H1 (cell line): ENCODE results near the gene RAD51B. TPM values are rescaled to one million over a fixed set of nuclear protein-coding genes. Genes with fewer than 3 reads are reported as not detected.

ENCODE experiments used
- CTCF ChIA-PET: fragments of 300-600 bp; sonication (Branson Sonifier 250); formaldehyde crosslinking; loops from one replicate; lab custom pipeline; 2021; ENCODE audit not compliant: partially characterized antibody; lab: Charles Lee
- POLR2A ChIA-PET: fragments of 300-600 bp; sonication (Branson Sonifier 250); formaldehyde crosslinking; loops from one replicate; lab custom pipeline; 2021; ENCODE audit warnings: inconsistent platforms; ENCODE audit not compliant: partially characterized antibody; lab: Charles Lee
- DNase-seq, 2 experiments: peaks; one replicate each; pipeline versions ENCODE4 v3.0.0 to v3.0.0-alpha.2; 2010 to 2022; ENCODE audit warnings: low spot score in 2 of 2, low read depth in 1 of 2, mixed read lengths in 1 of 2
- FAIRE-seq: peaks from 2 replicates; lab custom pipeline; 2011; peaks lifted over from hg19 to GRCh38; lab: Jason Lieb, UNC
- H2AFZ ChIP-seq: 2 replicates; pipeline ENCODE4 v1.8.1; 2012; ENCODE audit warnings: low read length, inconsistent platforms
- H2AK5ac ChIP-seq: 2 replicates; pipeline ENCODE4 v1.6.1; 2013; ENCODE audit warnings: low read depth, low read length
- H2BK120ac ChIP-seq: replicated peaks from 2 replicates; pipeline ENCODE3; 2013; ENCODE audit warnings: low read depth, low read length, inconsistent platforms
- H2BK12ac ChIP-seq: 2 replicates; pipeline ENCODE4 v1.6.1; 2013; ENCODE audit warnings: low read depth, low read length
- H2BK15ac ChIP-seq: 2 replicates; pipeline ENCODE4 v1.6.1; 2013; ENCODE audit warnings: low read length
- H2BK20ac ChIP-seq: 2 replicates; pipeline ENCODE4 v1.6.1; 2013; ENCODE audit warnings: low read length
- H2BK5ac ChIP-seq: 2 replicates; pipeline ENCODE4 v1.6.1; 2013; ENCODE audit warnings: low read depth, low read length
- H3K14ac ChIP-seq: 2 replicates; pipeline ENCODE4 v1.6.1; 2013; ENCODE audit warnings: inconsistent platforms; ENCODE audit not compliant: insufficient read length
- H3K18ac ChIP-seq: 2 replicates; pipeline ENCODE4 v1.6.1; 2013; ENCODE audit warnings: low read length; ENCODE audit errors: extremely low read depth
- H3K23ac ChIP-seq: 2 replicates; pipeline ENCODE4 v1.6.1; 2013; ENCODE audit warnings: inconsistent platforms; ENCODE audit not compliant: insufficient read length
- H3K23me2 ChIP-seq: 2 replicates; pipeline ENCODE4 v1.6.1; 2013; ENCODE audit warnings: low read depth, low read length
- H3K27ac ChIP-seq: 2 replicates; pipeline ENCODE4 v1.6.1; 2011; ENCODE audit warnings: low read depth, low read length, inconsistent platforms
- H3K27me3 ChIP-seq, 4 experiments: replicated peaks in 1 of 4; 1 replicate in 1 of 4; 2 replicates in 3 of 4; pipeline versions ENCODE4 v1.6.1 to v1.8.1; 2011 to 2013; ENCODE audit warnings: low read length in 3 of 4, mild to moderate bottlenecking in 3 of 4, inconsistent platforms in 2 of 4, mixed read lengths in 2 of 4, moderate library complexity in 1 of 4; ENCODE audit not compliant: control insufficient read depth in 3 of 4, insufficient read depth in 3 of 4; ENCODE audit errors: extremely low read depth in 1 of 4
- H3K36me3 ChIP-seq, 4 experiments: 2 replicates each; pipeline versions ENCODE4 v1.6.1 to v1.8.1; 2011 to 2013; ENCODE audit warnings: mild to moderate bottlenecking in 4 of 4, low read length in 3 of 4, moderate library complexity in 2 of 4, control low read depth in 1 of 4, inconsistent platforms in 1 of 4; ENCODE audit not compliant: insufficient read depth in 4 of 4, control insufficient read depth in 2 of 4
- H3K4ac ChIP-seq: replicated peaks from 2 replicates; pipeline ENCODE3; 2013; ENCODE audit warnings: low read length, low read depth, mixed read lengths, inconsistent platforms; ENCODE audit not compliant: insufficient read length
- H3K4me1 ChIP-seq, 4 experiments: replicated peaks in 1 of 4; 1 replicate in 1 of 4; 2 replicates in 3 of 4; pipeline versions ENCODE4 v1.6.1 to v1.8.1; 2011 to 2013; ENCODE audit warnings: low read length in 3 of 4, inconsistent platforms in 2 of 4, mixed read lengths in 1 of 4; ENCODE audit not compliant: insufficient read depth in 4 of 4, control insufficient read depth in 3 of 4
- H3K4me2 ChIP-seq, 2 experiments: 2 replicates each; pipeline versions ENCODE4 v1.6.1 to v1.8.1; 2011 to 2013; ENCODE audit warnings: low read depth in 2 of 2, low read length in 2 of 2, control low read depth in 1 of 2, inconsistent platforms in 1 of 2, mild to moderate bottlenecking in 1 of 2; ENCODE audit not compliant: insufficient read depth in 1 of 2
- H3K4me3 ChIP-seq, 4 experiments: fragments of 200-600, 300-600 bp in 1 of 4; sonication (generic), shearing (Covaris generic), sonication (Bioruptor Twin) in 1 of 4; 2 replicates each; pipeline versions ENCODE4 v1.5.1 to v1.8.1; 2011 to 2016; ENCODE audit warnings: low read length in 4 of 4, low read depth in 3 of 4, control low read depth in 2 of 4, inconsistent platforms in 2 of 4, mild to moderate bottlenecking in 2 of 4, mixed read lengths in 1 of 4, moderate library complexity in 1 of 4; ENCODE audit not compliant: insufficient read depth in 2 of 4; ENCODE audit errors: extremely low read depth in 1 of 4
- H3K56ac ChIP-seq: replicated peaks from 2 replicates; pipeline ENCODE3; 2013; ENCODE audit warnings: low read depth, mild to moderate bottlenecking, mixed read lengths, low read length, inconsistent platforms; ENCODE audit not compliant: insufficient read length
- H3K79me1 ChIP-seq: 2 replicates; pipeline ENCODE4 v1.6.1; 2013; ENCODE audit warnings: low read depth, low read length, control low read depth
- H3K79me2 ChIP-seq, 2 experiments: 2 replicates each; pipeline versions ENCODE4 v1.6.1 to v1.8.1; 2012 to 2013; ENCODE audit warnings: low read length in 2 of 2, mild to moderate bottlenecking in 2 of 2, inconsistent platforms in 1 of 2; ENCODE audit not compliant: insufficient read depth in 2 of 2, control insufficient read depth in 1 of 2
- H3K9ac ChIP-seq, 4 experiments: replicated peaks in 1 of 4; 1 replicate in 1 of 4; 2 replicates in 3 of 4; pipeline versions ENCODE4 v1.6.1 to v1.8.1; 2011 to 2013; ENCODE audit warnings: low read depth in 3 of 4, low read length in 3 of 4, control low read depth in 2 of 4, mild to moderate bottlenecking in 2 of 4, moderate library complexity in 2 of 4, inconsistent platforms in 1 of 4; ENCODE audit errors: extremely low read depth in 1 of 4
- H3K9me3 ChIP-seq, 2 experiments: 2 replicates each; pipeline versions ENCODE4 v1.6.1 to v1.8.1; 2012 to 2013; ENCODE audit warnings: mild to moderate bottlenecking in 2 of 2, moderate library complexity in 2 of 2, control low read depth in 1 of 2, inconsistent platforms in 1 of 2, low read depth in 1 of 2, low read length in 1 of 2, mixed read lengths in 1 of 2; ENCODE audit not compliant: insufficient read depth in 2 of 2
- H4K20me1 ChIP-seq, 2 experiments: replicated peaks in 1 of 2; 2 replicates each; pipeline versions ENCODE3 to v1.8.1; 2011 to 2013; ENCODE audit warnings: inconsistent platforms in 2 of 2, low read length in 2 of 2, mild to moderate bottlenecking in 1 of 2; ENCODE audit not compliant: insufficient read depth in 2 of 2, control insufficient read depth in 1 of 2
- H4K5ac ChIP-seq: 2 replicates; pipeline ENCODE4 v1.6.1; 2013; ENCODE audit warnings: low read length, low read depth, mixed read lengths, inconsistent platforms; ENCODE audit not compliant: insufficient read length
- H4K8ac ChIP-seq: 2 replicates; pipeline ENCODE4 v1.8.0; 2013; ENCODE audit warnings: mild to moderate bottlenecking, moderate library complexity, low read length, inconsistent platforms; ENCODE audit not compliant: insufficient read depth; ENCODE audit errors: extremely low read depth
- H4K91ac ChIP-seq: replicated peaks from 2 replicates; pipeline ENCODE3; 2013; ENCODE audit warnings: low read length, mixed read lengths, inconsistent platforms; ENCODE audit not compliant: insufficient read length
- WGBS, 2 experiments: shearing (Covaris generic) in 1 of 2; methylation state at CpG; one replicate each; pipeline versions ENCODE4 v1.1.6 to v1.1.7; 2013 to 2015; ENCODE audit warnings: low lambda C conversion rate in 2 of 2, mixed read lengths in 2 of 2, inconsistent platforms in 1 of 2, low coverage in 1 of 2, missing lambda C conversion rate in 1 of 2; ENCODE audit not compliant: insufficient replicate concordance in 2 of 2, insufficient coverage in 1 of 2, insufficient read length in 1 of 2; ENCODE audit errors: extremely low coverage in 1 of 2, missing lambda C conversion rate in 1 of 2; 5-methylcytosine and 5-hydroxymethylcytosine counted together
- polyA plus RNA-seq, 7 experiments: library from polyadenylated mRNA; depleted of rRNA in 3 of 7; stranded (reverse) in 5 of 7; unstranded in 2 of 7; fragments of >200 nt in 5 of 7; fragments of 200-250 nt in 2 of 7; gene quantifications; 1 replicate in 5 of 7; 2 replicates in 1 of 7; 4 replicates in 1 of 7; pipeline versions ENCODE4 v1.2.1 to v1.2.3, GENCODE V29; 2011 to 2013; ENCODE audit warnings: missing spikeins in 2 of 7, mixed read lengths in 2 of 7
- total RNA-seq: library from RNA; stranded (reverse); fragmentation: NEBNext Ultra II Directional; extraction: Animal tissue kit (Norgen Biotek cat#: 25700); gene quantifications from 2 replicates; pipeline ENCODE4 v1.2.1, GENCODE V29; 2021
- TF ChIP-seq, protein P1 (sequence below): IDR thresholded peaks from 2 replicates; pipeline ENCODE4 v1.6.1; 2011; ENCODE audit warnings: low read depth, mild to moderate bottlenecking, low read length; ENCODE audit not compliant: insufficient read depth

The RAD51B gene
- total and polyA plus RNA-seq, 2 of the 8 experiments (the other 6 are each of a cell fraction or from before 2014, with no cell fraction given): 3.9 to 14.9 TPM

DNA sequence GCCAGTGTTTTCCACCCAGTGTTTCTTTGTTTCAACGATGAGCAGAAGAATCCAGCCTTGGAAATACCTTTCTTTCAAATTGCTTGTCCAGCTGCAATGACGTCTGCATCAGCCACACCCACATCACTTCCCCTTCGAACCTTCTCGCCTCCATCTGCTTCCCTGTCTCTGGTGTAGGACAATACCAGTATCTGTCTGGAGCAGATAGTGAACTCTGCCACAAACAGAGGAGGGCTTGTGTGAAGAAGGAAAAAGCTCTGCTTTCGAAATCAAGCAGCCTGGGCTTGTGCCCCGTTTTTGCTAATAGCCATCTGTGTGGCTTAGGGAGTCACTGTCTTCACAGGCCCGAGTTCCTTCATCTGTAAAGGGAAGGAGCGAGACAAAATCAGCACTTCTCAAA, 557.9 kb downstream of the RAD51B start:
- Histone ChIP-seq H3K27ac (no peak overlapping the region), H4K5ac (no peak overlapping the region), H2BK20ac (no peak overlapping the region), H3K14ac (no peak overlapping the region), H2BK15ac (no peak overlapping the region), H3K23ac (no peak overlapping the region), H3K18ac (no peak overlapping the region), H3K4me3 (no peak overlapping the region), H2AK5ac (no peak overlapping the region), H2AFZ (no peak overlapping the region), H4K20me1 (no peaks in the 10 kb centered on the region), H3K56ac (no peak overlapping the region), H3K4ac (no peak overlapping the region), H2BK12ac (no peak overlapping the region; the same call in 1 of the 2 replicates), H3K4me1 (peaks cover 0 to 4% (median under 1%) of the 10 kb centered on the region in 4 experiments; a peak in 2 of 7 replicates), H2BK5ac (no peak overlapping the region), H4K91ac (peak overlapping the region; percentile 36), H3K9me3 (no peaks in the 10 kb centered on the region), H3K23me2 (no peaks in the 10 kb centered on the region), H3K4me2 (no peak overlapping the region), H2BK120ac (no peak overlapping the region), H3K27me3 (no peaks in the 10 kb centered on the region), H3K9ac (no peak overlapping the region), H4K8ac (no peak overlapping the region), H3K79me2 (no peaks in the 10 kb centered on the region), H3K79me1 (no peaks in the 10 kb centered on the region), H3K36me3 (no peaks in the 10 kb centered on the region)
- ChIA-PET CTCF (interaction anchor here (0.6 to 1.4 kb wide), 4 partner anchors 9 to 129 kb away, joined by 3 to 6 read pairs (median 4); no protein-coding TSS in a partner anchor), POLR2A (interaction anchor here (0.9 to 1.1 kb wide), 3 partner anchors 11 to 101 kb away, joined by 3 to 4 read pairs (median 4); no protein-coding TSS in a partner anchor)
- 83% methylated on average over 8 of the region's 8 CpGs; no CpG with 5 or more reads in 1 of the 2 experiments for WGBS, 2 experiments
- FAIRE-seq: no peak
- TF ChIP-seq, protein P1, sequence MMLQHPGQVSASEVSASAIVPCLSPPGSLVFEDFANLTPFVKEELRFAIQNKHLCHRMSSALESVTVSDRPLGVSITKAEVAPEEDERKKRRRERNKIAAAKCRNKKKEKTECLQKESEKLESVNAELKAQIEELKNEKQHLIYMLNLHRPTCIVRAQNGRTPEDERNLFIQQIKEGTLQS: no peak
- DNase-seq: no peak
